Fibroblast of skin of abdomen (primary cell): ENCODE measurements around the gene THUMPD2.

Experiments
- DNase-seq: peaks from one replicate; pipeline ENCODE4 v3.0.0-alpha.2; 2013

Gene THUMPD2

DNA sequence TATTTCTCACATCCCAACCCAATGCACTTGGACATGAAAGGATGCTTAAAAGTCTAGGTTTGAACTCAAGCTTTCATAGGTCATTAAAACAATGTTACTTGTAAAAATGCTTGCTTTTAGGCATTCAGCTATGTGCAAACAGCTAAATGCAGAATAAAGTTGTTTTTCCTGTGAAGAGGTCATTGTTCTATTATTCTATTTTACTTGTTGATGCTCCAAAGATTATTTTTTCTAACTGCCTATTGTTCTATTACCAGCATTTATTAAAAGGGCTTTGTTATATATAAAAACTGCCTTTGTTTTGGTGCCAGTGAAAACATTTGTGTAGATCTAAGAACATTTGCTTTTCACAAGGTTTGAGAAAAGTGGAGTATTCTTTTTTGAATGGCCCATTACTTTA is 64.0 kb downstream of the THUMPD2 start:
- no peak for DNase-seq

DNA sequence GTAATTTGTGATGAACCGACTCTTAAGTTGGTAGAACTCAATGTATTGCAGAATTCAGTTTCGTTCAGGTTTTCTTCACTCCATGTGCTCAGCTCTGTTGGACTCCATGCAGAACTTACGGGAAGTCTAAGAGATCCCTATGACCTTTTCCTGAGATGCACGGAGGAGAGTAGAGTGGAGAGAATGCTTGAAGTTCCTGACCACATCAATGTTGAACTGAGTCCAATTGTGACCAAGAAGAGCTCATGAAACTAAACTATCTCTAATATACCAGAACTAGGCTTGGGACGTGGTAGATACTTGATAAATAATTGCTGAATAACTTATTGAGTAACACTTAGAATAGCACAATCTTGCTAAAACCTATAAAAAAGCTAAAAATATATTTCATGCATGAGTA is 66.1 kb downstream of the THUMPD2 start:
- no peak for DNase-seq

DNA sequence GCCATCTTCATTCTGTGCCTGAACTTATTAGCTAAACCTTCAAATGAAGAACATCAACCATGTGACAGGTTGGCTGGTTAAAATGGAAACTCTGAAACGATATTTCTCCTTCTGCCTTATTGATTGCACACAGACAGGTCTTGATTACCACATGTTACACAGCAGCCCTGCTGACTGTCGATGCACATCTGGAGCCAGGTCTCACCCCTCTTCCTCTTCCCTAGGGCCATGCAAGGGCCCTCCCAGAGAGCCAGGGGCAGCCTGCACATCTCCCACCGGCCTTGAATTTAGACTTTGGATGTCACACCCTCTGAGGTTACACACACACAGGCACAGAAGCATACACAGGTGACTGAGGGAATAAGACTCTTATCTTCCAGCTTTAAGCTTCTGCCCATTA is 68.3 kb downstream of the THUMPD2 start:
- no peak for DNase-seq

DNA sequence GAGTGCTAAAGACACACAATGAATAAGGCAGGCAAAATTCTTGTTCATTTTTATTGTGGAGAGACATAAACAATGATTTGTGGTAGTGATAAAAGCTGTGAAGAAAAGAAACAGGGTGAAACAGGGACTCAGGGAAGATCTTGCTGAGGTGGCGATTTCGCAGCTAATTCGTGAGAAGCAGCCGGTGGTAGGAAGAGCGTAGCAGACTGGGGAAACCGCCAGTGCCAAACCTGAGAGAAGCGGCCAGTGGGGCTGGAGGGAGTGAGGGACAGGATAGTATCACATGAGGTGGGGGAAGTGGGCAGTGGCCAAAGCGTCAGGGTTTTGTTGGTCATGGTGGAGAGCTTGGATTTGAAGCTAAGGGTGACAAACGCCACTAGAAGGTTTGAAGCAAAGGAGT is 71.1 kb downstream of the THUMPD2 start:
- no peak for DNase-seq

DNA sequence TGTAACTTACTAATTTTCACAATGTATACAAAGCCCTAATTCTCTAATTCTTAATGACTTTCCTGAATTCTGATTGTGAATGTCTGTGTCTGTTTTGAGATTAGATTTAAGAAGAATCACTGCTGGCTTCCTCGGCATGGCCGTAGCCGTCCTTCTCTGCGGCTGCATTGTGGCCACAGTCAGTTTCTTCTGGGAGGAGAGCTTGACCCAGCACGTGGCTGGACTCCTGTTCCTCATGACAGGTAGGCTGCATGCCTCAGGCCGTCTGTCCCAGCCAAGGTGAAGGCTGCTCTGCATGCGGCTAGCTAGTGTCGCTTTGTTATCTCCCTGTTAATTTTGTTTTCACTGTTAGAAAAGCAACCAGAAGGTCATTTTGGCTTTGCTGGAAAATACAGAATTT is 72.1 kb downstream of the THUMPD2 start:
- no peak for DNase-seq

DNA sequence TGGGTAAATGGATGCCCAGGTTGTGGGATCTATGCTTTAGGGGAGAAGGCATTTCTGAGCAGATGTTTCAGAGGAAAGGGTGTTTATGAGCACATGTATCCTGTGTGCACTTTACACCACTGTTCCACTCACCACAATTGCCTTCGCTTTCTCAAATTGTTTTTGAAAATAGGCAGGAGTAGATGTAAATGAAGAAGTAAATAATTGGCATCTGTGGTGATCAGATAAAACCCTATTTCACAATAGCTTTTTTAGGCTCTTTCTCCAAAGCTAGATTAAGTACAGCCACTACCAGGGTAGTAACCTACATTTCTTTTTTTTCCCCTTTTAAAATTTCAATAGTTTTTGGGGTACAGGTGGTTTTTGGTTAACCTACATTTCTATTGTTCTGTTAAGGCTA is 72.7 kb downstream of the THUMPD2 start:
- no peak for DNase-seq

DNA sequence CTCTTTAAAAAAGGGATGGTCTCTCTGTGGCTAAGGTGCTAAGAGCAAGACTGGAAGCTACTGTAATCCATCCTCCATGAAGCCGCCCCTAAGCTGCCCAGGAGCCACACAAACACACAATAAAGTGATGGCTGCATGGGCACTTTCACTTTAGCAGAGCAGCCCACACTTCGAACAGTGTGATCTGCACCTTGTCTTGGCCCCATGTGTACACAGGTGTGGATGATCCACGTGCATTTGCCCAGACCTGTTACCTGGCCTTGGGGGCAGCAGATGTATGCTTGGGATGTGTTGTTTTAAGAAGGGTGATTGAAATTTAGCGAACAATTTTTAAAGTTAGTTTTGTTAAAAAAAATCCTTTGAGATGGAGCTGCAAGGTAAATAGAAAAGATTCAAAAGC is 73.4 kb downstream of the THUMPD2 start:
- no peak for DNase-seq

DNA sequence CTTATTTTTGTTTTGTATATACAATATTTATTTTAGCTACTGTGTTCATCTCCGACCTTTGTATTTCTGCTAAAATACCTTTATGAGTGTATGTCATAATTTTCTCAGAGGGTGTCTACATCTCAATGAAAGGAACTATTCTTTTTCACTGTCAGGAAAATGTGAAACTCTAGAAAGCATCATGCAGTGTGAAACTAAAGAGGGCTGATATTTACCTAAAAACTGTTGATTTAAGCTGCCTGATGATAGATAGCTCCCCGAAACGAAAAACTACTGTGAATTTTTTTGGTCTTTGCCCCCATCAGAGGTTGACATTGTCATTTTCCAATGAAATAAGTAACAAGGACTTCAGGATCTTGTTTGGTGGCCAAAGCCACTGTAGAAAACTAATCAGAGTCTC is 74.5 kb downstream of the THUMPD2 start:
- no peak for DNase-seq

DNA sequence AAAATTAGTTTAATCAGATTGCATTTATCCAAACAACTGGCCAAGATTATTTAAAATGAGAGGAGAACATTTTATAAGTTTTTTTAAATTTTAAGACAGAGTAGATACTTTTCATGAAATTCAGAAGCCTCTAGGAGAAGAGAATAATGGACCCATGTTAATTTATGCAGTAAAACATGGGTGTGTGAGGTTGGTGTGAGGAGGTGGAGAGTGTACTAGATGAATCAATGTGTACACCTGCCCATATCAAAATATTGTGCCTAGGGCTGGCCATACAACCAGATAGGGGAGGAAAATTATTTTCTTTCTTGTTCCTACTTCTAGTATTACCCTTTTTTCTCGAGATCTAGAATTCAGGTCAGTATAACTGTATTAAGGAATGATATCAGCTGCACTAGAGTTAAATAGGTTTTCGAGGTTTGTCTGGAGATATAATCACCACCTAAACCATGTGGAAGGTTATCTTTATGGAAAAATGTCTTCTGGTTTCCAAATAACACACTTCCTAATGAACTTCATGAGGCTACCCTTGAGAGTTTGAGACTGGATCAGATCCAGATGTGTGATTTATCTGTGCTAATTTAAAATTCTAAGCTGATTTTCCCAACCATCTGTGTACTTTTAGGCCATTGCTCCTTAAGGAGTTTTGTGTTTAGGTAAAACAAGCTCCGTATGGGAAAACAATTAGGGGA is 75.7 kb downstream of the THUMPD2 start:
- no peak for DNase-seq

DNA sequence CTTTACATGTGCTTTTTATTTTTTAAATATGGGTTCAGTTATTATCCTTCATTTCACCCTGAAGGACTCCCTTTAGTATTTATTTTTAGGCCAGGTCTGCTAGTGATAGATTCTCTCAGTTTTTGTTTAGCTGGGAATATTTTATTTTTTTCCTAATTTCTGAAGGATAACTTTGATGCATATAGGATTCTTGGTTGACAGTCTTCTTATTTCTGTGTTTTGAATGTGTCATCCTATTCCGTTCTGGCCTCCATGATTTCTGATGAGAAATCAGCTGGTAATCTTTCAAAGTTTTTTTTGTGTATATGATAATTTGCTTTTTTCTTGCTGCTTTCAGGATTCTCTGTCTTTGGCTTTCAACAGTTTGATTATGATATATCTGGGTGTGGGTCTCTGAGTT is 77.9 kb downstream of the THUMPD2 start:
- no peak for DNase-seq

DNA sequence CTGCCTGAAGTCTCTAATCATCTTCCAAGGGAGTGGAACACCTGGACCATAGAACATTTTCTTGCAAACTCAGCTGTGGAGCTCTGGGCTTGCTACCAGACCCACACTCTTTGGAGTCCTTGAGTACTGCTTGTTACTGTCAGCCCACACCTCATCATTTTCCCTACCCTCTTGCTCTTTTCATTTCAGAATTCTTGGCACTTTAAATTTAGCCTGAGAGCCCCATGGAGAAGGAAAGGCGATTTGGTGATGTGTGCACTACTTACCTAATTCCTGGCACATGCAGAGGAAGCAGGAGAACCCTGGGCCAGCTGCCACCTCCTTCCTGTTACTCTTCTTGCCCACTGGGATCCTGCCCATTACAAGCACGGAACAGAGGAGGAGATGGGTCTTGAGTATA is 81.6 kb downstream of the THUMPD2 start:
- no peak for DNase-seq

DNA sequence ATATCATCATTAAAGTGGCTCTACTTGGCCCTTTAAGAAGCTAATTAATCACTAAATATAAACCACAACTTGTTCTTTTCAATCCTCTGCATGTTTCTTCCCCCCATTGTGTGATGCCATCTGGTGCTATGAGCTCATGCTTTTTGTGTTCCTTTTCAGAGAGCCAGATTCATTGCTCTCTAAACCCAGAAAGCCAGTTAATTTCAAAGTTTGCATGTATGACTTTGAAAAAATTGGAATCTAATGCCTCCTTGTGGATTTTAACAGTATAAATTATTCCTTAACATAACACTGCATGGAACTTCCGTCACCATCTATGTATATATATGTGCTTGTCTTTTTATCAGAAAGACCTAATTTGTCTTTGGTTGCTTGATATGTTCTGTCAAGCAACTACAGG is 82.2 kb downstream of the THUMPD2 start:
- peak; percentile 72 for DNase-seq

DNA sequence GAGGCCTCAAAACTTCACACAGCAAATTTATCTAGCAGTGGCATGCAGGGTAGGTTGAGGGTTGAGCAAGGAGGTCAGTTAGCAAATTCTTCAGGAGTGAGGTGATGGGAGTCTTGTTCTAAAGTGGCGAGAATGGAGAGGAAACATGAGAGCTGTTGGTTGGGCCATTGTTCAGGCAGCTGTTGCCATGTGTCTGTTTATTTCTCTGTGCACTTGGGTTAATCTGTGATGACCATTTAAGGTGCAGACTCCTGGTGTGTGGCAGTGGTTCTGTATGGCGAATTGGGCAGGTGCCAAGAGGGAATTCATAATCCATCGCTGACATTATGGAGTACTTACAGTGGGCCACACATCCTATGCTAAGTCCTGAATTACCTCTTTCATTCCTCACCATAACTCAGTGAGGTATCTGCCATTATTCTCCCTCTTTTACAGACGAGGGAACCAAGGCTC is 82.9 kb downstream of the THUMPD2 start:
- DNase-seq = peak; percentile 59

DNA sequence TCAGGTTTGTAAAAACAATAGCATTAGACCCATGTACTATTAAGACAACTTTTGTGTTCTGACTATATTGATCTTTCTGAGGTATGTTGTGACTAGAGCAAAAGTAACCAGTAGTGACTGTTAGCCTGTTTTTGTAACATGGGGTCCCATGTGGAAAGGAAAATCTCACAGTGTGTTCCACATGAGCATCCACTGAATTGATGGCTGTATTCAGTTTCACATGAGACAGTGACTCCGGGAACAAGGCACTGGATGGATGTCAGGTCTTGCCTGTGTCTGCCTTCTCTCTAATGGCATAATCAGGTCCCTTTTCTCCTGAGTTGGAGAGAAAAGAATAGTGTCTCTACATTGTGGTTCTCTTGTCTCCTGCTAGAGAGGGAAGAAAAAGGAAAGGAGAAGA is 85.8 kb downstream of the THUMPD2 start:
- DNase-seq = no peak

DNA sequence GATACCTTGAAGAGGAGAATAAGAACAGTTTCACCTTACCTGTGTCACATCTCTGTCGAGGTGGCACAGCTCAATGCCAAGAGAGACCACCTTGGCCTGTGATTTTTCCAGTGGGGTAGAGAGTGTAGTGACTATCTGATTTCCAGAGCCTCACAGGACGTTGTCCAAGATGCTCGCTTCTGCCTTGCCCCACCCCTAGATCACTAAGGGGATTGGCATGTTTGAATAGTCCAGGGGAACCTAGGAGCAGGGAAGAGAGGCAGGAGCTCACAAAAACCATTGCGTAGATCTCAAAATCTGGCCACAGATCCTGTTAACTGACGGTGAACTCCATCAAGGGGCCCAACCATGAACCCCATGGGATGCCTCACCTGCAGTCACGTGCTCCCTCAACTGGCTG is 89.2 kb downstream of the THUMPD2 start:
- DNase-seq = no peak

DNA sequence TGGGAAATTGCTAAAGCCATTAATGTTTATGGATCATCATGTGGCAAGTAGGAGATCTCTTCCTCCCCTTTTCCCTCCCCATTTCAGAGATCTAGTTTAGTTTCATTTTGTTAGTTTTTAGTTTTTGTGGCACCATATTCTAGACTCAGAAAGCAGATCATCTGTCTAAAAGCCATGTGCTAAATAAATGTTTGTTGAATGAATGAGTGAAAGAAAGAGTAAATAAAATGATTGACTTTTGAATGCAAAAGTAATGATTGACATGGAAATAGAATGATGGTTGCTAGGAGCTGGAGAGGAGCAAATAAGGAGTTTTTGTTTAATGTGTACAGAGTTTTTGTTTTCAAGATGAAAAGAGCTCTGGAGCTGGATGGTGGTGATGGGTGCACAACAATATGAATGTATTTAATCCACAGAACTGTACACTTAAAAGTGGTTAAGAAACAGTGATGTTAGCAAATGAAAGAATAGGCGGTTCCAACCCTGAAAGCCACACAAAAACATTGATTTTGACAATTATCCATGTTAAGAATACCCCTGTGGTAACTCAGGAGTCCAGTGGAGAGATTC is 89.7 kb downstream of the THUMPD2 start:
- DNase-seq = no peak

DNA sequence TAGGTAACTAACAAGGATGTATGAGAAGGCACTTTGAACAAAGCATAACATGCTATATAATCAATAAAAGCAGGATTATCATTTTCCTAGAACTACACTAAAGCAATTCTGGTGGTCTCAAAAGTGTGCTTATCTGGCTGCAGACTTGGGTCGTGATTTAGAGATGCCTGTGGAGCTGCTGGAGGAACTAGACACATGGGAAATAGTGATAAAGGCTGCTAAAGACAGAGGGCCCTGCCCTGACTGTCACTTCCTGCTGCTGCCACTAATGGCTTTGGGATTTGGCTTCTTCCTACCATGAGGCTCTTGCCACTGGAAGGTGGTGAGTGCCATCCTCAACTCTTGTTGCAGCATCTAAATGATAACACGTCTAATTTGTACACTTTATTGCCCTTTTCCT is 90.9 kb downstream of the THUMPD2 start:
- no peak for DNase-seq

DNA sequence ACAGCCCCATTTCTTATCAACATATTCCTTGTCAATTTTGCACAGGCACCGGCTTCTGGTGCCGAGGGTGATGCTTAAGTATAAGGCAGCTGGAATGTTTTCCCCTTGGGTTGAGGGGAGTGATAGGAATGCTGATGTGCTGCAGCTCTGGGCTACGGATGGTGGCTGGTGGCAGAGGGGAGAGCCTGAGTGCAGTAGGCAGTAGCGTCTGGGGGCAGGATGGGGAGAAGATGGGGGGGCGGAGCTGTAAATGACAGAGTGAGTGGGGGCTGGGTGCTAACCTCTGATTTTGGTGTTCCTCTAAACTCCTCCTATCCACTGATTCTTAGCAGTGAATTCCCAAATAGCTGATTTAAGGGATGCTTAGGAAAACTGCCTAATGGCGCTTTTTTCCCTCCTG is 92.6 kb downstream of the THUMPD2 start:
- DNase-seq = no peak
